ENCODE results near the gene TSPAN1.
A peak's percentile ranks its signal among the peaks of the same experiment; 100 is the strongest.

The TSPAN1 gene

DNA sequence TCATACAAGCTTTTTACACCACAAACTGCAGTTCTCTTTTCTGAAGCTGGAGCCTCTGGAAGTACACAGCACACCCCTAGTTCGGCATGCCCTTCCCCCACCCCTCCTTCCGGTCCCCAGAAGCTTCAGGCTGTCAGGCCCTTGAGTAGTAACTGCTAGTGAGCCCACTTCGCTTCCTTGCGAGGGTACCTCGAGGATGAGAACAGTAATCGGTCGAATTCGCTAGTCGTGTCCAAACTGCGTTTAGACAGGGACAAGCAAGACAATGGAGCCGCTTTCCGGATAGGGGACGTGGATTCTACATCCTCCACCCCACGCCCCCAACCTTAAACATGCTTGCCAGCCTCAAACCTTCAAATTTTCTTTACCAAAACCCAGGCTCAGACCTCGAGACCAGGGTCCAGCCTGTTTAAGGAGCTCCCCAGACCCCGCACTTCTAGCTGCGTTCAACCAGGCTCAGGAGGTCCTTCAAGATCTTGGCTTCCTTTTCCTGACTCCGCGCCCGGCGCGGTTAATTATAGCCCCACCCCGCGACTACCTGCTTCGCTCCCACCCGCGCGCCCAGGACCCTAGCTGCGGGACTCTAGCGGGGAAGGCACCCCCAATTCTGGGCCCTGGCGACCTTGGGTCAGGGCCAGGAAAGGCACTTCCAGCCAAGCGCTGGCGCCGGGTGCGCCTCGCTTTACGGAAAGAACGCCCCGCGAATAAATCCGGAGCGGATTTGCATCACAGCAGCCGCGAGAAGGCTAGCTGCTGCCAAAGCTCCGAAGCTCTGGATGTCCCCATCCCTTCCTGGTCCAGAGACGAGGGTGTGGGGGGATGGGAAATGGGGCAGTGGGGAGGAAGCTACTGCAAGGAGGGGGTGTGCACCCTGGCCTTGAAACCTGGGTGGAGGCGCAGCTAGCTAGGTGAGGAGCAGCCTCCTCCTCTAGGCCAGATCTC lies 8.1 kb upstream of the TSPAN1 start:
- DNase-seq: peak; percentile 63

DNA sequence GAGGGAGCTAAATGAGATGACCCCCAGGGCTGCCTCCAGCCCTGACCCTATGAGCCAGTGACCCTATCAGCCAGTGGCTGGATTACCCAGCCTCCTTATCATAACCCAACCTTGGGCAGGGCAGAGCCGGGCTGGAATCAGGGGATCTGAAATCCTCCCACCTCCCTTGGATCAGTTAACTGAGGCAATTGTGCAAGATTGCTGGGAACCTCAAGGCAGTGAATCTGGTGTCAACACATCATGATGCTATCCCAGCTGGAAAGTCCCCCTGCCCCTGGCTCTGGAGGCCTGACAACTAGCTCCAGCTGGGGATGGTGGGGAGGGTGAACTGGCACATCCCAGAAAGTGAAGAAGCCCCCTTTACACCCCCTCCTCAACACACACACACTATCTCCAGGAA lies 6.4 kb upstream of the TSPAN1 start:
- DNase-seq: no peak

DNA sequence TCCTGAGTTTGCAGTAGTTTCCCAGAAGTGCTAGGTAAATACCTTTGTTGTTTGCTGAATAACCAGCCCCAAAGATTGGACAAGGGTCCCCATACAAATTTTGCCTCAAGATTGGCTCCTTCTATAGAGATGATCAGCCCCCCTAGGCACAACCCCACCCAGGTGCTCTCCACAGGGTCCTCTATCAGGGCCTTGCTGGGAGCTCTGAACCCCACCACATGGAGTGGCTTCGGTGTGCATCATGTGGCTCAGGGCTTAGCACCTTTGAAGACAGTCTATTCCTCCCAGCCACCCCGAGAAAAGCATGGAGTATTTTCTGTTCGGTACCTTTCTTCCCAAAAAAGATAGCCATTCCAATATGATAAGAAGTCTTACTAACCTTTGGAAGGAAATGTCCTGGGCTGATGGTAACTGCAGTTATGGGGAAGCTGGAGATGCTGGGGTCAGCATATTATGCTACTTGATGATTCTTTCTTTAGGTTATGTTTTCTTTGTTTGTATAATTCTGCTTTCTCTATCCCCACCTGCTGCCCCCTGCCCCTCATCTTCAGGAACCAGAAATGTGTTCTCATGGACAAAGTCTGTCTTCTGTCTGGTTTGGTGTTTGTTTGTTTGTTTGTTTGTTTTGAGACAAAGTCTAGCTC lies 5.0 kb upstream of the TSPAN1 start:
- DNase-seq: no peak

DNA sequence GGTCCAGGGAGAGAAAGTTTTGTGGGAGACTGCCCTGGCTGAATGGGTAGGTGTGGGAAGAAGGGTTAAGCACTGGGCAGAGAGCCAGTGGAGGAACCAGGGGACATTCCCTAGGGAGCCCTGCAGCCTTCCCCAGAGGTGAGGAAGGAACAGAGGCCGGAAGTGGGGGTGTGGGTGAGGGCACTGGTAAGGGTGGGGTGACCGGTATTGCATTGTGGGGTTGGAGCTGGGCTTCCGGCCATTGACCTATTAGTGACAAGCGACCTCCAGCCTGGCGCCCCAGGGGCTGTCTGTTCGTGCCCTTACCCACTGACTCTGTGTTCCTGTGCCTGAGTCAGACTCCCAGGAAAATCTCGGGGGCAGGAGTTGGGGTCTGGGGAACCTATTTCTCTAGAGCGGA lies 3.5 kb upstream of the TSPAN1 start:
- no peak for DNase-seq

DNA sequence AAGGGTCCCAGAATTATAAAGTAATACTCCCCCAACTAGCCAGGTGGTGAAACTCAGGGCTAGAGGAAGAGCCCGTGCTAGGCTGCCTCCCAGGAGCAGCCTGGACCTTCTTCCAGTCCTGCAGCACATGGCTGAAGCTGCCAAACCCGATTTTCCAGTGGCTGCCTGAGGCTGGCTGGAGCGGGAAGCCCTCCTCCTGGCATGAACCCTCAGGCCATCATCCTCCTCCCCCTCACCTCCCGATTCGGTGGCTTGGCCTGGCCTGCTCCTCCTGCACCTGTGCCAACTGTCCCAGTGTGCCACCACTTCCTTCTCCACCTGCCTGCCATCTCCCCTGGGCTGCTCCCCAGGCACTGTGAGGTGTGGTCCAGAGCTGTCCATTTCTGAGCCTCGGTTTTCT lies 3.0 kb upstream of the TSPAN1 start:
- DNase-seq: peak; percentile 47

DNA sequence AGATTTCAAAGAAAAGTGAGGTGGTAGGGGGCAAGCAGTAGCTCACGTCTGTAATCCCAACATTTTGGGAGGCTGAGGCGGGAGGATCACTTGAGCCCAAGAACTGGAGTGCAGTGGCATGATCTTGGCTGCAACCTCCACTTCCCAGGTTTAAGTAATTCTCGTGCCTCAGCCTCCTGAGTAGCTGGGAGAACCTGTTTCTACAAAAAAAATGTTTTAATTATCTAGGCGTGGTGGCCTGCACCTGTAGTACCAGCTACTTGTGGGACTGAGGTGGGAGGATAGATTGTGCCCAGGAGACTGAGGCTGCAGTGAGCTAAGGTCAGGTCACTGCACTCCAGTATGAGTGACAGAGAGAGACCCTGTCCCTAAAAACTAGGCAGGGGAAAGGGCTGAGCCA lies 2.6 kb upstream of the TSPAN1 start:
- DNase-seq: no peak

DNA sequence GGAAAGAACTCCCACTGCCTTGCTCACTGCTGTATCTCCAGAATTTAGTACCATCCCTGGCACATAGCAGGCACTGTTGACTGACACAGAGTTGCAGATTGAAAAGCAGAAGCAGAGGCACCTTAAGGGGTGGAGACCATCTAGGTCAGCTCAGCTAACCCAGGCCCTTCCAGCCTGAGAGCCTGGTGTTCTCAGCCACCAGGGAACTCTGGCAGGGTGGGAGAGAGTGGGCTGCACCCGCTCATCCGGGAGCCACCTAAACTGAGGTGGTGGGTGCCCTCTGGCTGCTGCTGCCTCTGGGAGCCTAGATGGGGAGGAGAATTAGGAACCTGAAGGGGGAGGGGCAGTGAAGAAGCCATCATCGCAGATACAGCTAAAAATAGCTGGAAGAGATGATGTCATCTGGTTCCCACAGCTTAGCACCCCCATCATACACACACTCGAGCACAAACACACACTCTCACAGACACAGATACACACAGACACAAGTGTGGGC lies 1.5 kb upstream of the TSPAN1 start:
- peak; percentile 65 for DNase-seq

DNA sequence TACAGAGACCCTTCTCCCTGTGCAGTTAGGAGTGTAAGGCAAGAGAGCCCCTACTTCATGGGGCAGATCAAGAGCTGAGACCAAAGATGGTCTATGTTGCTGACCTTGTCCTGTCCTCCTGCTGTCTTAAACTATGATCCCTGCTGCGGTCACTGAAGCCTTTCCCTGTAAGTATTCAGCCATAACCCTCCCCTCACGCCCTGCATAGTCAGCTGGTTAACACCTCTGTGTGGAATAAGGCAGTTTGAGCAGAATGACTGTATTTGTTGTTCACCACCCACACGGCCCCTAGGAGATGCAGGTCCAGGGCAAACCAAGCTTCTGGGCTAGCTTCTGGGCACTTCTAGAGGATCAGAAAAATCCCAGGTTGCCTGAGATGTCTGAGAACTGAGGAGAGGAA lies 356 bp downstream of the TSPAN1 start:
- no peak for DNase-seq

DNA sequence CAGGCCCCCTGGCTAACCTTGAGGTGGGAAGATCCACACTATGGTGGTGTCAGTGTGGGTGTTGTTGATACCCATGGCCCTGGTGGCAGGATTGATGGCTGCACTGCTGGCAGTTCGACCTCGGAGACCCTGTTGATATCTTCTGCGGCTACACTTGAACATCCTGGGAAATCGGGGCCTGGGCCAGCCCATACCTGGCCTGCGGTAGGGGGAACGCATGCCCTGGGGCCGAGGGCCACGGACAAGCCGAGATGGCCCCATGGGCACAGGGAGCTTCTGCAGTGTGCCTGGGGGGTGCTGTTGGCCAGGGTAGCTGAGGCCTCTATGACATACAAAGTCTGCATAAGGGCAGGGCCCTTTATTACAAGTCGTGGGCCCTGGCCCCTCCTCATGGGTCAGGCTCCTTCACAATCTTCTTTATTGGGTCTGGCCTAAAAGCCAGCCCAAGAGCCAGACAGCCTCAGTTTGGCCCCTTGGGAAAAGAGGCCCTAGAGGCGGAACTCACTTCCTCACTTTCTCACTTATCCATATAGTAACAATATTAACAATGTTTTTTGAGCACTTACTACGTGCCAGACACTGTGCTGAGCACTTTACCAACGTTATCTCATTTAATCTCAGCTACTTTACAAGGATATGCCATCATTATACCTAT lies 1.5 kb downstream of the TSPAN1 start, which contains the start of gene P3R3URF:
TSS of gene P3R3URF (minus strand) at position 278 of the 655 bp plus-strand sequence. CDS start at position 261, 17 bp downstream.
- DNase-seq: no peak

DNA sequence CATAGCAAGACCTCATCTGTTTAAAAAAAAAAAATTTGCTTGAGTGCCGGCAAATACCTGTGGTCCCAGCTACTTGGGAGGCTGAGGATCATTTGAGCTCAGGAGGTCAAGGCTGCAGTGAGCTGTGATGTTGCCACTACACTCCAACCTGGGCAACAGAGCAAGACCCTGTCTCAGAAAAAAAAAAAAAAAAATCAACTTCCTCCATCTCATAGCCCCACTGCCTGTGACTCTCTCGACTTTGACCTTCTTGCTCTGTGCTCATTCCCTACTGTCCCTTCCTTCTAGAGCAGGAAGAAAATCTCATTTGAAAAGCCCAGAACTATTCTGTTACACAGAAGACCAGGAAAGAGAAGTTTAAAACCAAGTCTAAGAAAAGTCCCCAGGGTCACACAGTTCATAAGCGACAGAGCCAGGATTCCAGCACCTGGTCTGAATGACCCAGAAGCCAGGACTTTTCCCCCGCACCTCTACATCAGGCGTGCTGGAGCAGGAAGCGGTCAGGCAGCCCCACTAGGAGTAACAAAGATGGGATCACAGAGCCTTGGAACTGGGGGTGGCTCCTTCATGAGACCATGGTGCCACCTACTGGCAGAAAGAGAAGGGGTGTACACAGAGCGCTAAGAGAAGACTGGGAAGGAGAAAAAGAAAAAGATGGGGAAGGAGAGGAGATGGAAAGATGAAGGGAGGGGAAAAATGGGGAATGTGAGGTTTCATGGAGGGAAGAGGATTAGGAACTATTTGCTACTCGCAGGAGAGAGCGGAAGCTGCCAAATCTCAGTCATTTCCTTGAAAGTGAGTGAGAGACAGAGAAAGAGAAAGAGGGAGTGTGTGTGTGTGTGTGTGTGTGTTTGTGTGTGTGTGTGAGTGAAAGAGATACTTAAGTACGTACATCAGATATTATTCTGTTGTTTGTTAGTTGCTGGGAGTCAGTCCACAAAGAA lies 4.5 kb downstream of the TSPAN1 start:
- DNase-seq: peak; percentile 97

DNA sequence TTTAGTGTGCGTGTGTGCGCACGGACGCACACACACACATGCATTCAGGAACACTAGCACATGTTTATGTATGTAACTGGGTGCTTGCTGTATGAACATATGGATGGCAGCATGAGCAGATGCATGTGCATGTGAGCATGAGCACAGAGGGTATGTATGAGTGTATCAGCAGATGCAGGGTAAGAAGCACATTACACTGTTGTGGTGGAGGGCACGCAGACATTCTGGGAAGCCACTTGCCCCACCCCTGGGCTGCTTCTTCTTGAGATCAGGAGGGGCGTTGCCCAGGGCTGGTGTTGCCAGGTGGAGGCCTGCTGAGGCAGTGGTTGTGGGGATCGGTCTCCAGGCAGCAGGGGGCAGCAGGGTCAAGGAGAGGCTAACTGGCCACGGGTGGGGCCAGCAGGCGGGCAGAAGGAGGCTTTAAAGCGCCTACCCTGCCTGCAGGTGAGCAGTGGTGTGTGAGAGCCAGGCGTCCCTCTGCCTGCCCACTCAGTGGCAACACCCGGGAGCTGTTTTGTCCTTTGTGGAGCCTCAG lies 5.3 kb downstream of the TSPAN1 start:
- DNase-seq: peak; percentile 39

DNA sequence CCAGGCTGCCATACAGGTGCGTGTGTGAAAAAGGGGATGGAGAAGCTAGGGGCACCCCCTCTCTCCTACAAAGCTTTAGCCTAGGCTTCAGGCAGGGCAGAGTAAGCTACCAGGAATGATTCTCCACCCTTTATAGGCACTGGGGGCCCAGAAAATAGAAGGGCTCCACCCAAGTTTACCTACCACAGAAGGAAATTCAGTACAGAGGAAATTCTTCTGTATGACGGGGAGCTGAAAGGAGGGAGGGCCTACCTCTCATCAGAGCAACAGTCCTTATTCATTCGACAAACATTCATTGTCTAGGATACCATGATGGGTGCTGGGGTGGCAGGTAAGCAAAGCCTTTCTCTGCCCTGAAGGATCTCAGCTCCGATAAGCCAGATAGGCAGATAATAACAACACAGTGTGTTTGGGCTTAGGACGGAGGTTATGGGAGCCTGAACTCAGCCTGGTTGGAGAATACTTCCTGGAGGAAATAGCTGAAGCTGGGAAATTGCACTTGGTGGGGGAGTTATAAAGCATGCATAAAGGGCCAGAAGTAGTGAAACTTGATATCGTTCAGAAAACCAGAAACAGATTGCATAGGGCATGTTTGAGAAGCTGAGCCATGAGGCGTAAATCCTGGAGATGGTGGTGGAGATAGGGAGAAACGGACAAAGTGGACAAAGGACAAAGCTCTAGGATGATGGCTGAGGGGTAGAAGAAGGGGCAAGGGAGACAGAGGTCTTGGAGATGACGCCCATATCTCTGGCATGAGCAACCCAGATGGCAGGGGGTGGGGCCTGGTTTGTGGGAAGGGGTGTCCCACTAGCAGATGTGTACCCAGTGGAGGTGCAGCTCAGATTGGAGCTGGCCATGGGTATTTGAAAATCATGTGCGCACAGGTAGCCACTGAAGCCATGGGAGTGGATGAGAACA lies 6.7 kb downstream of the TSPAN1 start:
- DNase-seq: no peak

DNA sequence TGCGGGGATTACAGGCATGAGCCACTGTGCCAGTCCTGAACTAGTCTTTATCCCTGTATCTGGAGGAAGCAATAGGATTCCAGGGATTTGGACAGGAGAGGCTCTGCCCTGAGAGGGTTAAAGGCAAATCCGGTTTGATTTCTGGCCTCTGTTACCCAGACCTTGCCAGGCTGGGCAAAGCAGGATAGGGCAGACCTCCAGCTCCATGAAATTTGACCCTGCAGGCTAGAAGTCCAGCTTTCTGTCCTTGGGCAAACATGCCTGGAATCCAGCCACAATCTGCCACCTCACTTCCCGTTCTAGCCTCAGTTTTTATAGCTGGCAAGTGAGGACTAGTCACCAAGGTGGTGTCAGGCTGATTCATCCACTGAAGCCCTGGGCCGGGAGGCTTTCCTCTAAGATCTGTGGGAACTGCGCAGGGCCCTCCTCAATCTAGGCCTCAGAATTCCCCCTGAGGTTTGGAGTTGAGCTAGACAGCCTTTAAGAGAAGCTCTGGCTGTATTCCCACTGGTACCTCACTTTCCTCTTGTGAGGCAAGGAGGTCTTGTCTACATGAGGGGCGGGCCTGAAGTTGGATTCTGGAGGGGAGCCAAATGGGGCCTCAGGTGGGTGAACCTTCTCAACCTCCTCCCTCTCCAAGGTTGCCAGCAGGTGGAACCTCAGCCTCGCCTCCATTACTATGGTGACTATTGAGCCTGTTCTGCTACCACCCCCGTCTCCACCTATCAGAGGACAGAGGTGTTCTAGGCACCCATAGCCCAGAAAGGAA lies 8.4 kb downstream of the TSPAN1 start:
- peak; percentile 48 for DNase-seq

DNA sequence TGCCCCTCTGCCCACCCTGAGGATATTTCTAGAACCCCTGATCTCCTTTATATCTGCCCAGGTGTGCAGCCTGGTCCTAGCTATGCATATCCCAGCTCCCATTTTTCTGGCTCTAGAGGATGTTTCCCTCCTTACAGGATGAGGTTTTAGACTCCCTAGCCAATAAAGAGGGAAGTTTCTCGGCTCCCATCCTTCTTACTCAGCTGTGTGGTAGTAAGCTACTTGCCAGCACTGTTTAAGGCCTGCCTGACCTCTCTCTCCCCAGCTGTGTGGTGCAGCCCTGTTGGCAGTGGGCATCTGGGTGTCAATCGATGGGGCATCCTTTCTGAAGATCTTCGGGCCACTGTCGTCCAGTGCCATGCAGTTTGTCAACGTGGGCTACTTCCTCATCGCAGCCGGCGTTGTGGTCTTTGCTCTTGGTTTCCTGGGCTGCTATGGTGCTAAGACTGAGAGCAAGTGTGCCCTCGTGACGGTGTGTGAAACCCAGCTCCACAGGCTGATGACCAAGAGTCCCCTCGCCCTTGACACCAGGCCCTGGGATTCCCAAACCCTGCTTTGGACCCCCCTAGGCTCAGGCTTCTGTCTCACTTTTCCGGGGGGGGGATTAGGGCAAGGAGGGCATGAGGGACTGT lies 9.2 kb downstream of the TSPAN1 start:
- DNase-seq: no peak

DNA sequence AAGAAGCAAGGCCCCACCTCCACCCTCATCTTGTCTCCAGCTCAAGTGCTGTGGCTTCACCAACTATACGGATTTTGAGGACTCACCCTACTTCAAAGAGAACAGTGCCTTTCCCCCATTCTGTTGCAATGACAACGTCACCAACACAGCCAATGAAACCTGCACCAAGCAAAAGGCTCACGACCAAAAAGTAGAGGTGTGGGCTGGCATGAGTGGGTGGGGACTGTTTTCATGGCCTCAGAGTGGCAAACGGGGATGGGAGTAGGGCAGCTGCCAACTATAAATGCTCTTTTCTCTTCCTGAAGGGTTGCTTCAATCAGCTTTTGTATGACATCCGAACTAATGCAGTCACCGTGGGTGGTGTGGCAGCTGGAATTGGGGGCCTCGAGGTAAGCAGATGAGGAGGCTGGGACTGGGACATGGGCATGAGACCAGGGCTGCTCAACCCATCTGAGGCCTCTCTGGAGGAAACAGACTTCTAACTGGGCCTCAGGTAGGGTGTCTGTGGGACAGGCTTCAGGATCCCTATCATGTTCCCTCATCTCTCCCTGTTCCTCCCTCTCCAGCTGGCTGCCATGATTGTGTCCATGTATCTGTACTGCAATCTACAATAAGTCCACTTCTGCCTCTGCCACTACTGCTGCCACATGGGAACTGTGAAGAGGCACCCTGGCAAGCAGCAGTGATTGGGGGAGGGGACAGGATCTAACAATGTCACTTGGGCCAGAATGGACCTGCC lies 10.2 kb downstream of the TSPAN1 start:
- DNase-seq: no peak

DNA sequence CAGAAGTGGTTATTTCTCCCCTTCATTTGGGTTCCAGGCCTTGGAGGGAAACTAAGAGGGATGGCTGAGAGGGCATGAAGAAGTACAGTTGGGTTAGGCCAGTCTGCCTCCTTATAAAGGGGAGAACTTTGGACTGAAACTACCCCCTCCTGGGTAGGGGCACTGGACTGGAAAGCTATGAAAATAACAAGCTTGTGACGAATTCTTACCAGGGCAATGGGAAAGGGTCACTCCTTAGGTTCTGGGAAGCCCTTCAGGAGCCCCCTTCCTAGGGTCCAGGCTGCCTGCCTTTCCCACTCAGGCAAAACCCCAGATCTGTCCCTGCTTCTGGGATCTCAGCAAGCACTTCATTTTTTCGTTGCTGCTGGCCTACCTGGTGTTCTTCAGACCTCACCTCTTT lies 11.2 kb downstream of the TSPAN1 start:
- no peak for DNase-seq

DNA sequence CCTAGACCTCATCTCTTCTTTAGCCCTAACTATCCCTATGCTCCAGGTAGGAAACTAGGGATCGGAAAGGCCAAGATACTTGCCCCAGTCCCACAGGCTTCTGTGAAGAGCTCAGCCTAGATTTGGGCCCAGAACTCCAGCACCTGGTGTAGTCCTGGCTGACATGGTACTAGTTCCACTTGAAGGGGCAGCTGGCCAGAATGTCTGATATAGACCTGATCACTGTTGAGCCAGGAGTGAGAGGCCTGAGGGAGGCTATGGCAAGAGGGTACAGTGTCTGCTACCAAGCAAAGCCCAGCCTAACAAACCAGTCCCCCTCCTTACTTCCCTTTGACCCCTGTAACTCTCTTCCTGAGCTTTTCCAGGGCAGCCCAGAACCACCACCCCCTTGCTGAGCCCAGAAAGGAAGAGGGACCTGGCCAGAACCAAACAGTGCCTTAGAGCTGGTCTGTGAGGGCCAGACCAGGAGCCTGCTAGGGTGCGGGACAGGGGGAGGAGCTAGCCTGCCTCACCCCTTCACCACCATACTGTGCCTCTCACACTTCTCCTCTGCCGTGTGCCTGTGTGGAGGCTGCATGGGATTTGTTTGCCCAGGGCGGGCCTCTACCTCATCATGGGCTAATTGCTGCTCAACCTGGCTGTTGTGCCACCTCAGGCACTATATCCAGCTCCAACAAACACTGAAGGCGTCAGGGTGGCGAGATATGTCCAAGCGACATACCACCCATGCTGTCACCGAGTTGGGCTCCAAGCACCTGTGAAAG lies 12.4 kb downstream of the TSPAN1 start:
- no peak for DNase-seq

Data from eye (tissue), 1 donor.